OCI-LY1 (cell line): ENCODE data around the gene AFF1.

Experiments used
- H2AFZ ChIP-seq: fragments of 200-600 bp; sonication (generic), shearing (Covaris generic); 2 replicates; pipeline ENCODE4 v1.6.0; 2014; ENCODE audit warnings: antibody characterized with exemption, mild to moderate bottlenecking, low read length
- H3F3A ChIP-seq: fragments of 200-600 bp; sonication (generic), shearing (Covaris generic); 2 replicates; pipeline ENCODE4 v1.6.0; 2014; ENCODE audit warnings: mild to moderate bottlenecking, antibody characterized with exemption, low read length, moderate library complexity; ENCODE audit not compliant: insufficient read depth
- H3K27ac ChIP-seq: fragments of 200-600 bp; sonication (generic); 2 replicates; pipeline ENCODE4 v1.5.1; 2014; ENCODE audit warnings: low read length, mixed run types, mild to moderate bottlenecking, low read depth; ENCODE audit not compliant: poor library complexity, severe bottlenecking
- H3K27me3 ChIP-seq: fragments of 200-600 bp; sonication (generic); 2 replicates; pipeline ENCODE4 v1.6.0; 2014; ENCODE audit warnings: antibody characterized with exemption, mild to moderate bottlenecking, low read length, moderate library complexity; ENCODE audit not compliant: insufficient read depth
- H3K36me3 ChIP-seq: fragments of 200-600 bp; sonication (generic); 2 replicates; pipeline ENCODE4 v1.6.1; 2014; ENCODE audit warnings: mild to moderate bottlenecking, antibody characterized with exemption, low read length, moderate library complexity, mixed read lengths; ENCODE audit not compliant: insufficient read depth
- H3K4me1 ChIP-seq: fragments of 200-600 bp; sonication (generic); 2 replicates; pipeline ENCODE4 v1.5.1; 2014; ENCODE audit warnings: mild to moderate bottlenecking, low read length, moderate library complexity; ENCODE audit not compliant: insufficient read depth, severe bottlenecking
- H3K4me2 ChIP-seq: fragments of 200-600 bp; sonication (generic), shearing (Covaris generic); 2 replicates; pipeline ENCODE4 v1.6.1; 2014; ENCODE audit warnings: low read length
- H3K4me3 ChIP-seq: fragments of 200-600 bp; sonication (generic); 2 replicates; pipeline ENCODE4 v1.5.1; 2014; ENCODE audit warnings: low read length, low read depth, mild to moderate bottlenecking, mixed read lengths; ENCODE audit not compliant: poor library complexity, severe bottlenecking
- H3K79me2 ChIP-seq: fragments of 200-600 bp; shearing (Covaris generic); 2 replicates; pipeline ENCODE4 v1.6.1; 2016; ENCODE audit warnings: mixed run types, low read length, mixed read lengths; ENCODE audit not compliant: insufficient read depth
- H3K9ac ChIP-seq: fragments of 200-600 bp; sonication (generic), shearing (Covaris generic); 2 replicates; pipeline ENCODE4 v1.6.1; 2014; ENCODE audit warnings: mild to moderate bottlenecking, low read length, mixed read lengths
- H3K9me2 ChIP-seq: fragments of 200-600 bp; sonication (generic), shearing (Covaris generic); 2 replicates; pipeline ENCODE4 v1.6.1; 2014; ENCODE audit warnings: low read depth, mild to moderate bottlenecking, low read length, mixed read lengths
- H3K9me3 ChIP-seq: fragments of 200-600 bp; shearing (Covaris generic); 2 replicates; pipeline ENCODE4 v1.6.1; 2014; ENCODE audit warnings: low read length, mixed read lengths
- H4K20me1 ChIP-seq: fragments of 200-600 bp; sonication (generic), shearing (Covaris generic); 2 replicates; pipeline ENCODE4 v1.6.0; 2016; ENCODE audit warnings: mild to moderate bottlenecking, low read length; ENCODE audit not compliant: insufficient read depth
- CTCF ChIP-seq: fragments of 200-600 bp; sonication (generic), shearing (Covaris generic); IDR thresholded peaks from 2 replicates; pipeline ENCODE4 v1.5.1; 2017; ENCODE audit warnings: mild to moderate bottlenecking, antibody characterized with exemption, low read length, moderate library complexity, mixed read lengths
- EZH2 ChIP-seq: fragments of 200-600 bp; sonication (generic), shearing (Covaris generic); IDR thresholded peaks from 2 replicates; pipeline ENCODE4 v1.8.0; 2017; ENCODE audit warnings: borderline replicate concordance, mixed run types, mild to moderate bottlenecking, antibody characterized with exemption, low read length, moderate library complexity, mixed read lengths

Gene AFF1

GRCh38 chr4:87076690-87077358, 142.0 kb downstream of the AFF1 start:
- H3K27ac ChIP-seq, result no peak overlapping the region
- H3K4me2 ChIP-seq, result no peak overlapping the region
- no peaks in the 10 kb centered on the region for H4K20me1 ChIP-seq
- H3K9ac ChIP-seq, result no peak overlapping the region
- H2AFZ ChIP-seq, result no peak overlapping the region
- H3F3A ChIP-seq, result no peaks in the 10 kb centered on the region
- no peak overlapping the region for H3K4me3 ChIP-seq
- no peaks in the 10 kb centered on the region for H3K9me2 ChIP-seq
- H3K9me3 ChIP-seq, result no peaks in the 10 kb centered on the region
- no peaks in the 10 kb centered on the region for H3K27me3 ChIP-seq
- TF ChIP-seq EZH2, result no peak
- TF ChIP-seq CTCF, result no peak
- no peaks in the 10 kb centered on the region for H3K79me2 ChIP-seq
- no peaks in the 10 kb centered on the region for H3K36me3 ChIP-seq
- H3K4me1 ChIP-seq, result peaks cover 22% of the 10 kb centered on the region

GRCh38 chr4:87077914-87078585, 143.2 kb downstream of the AFF1 start:
- no peak overlapping the region for H2AFZ ChIP-seq
- H4K20me1 ChIP-seq, result no peaks in the 10 kb centered on the region
- H3K4me3 ChIP-seq, result no peak overlapping the region
- peaks cover 16% of the 10 kb centered on the region for H3K4me1 ChIP-seq
- no peak overlapping the region for H3K4me2 ChIP-seq
- TF ChIP-seq EZH2 (no peak), CTCF (no peak)
- no peaks in the 10 kb centered on the region for H3K9me3 ChIP-seq
- H3K9ac ChIP-seq, result no peak overlapping the region
- H3K27me3 ChIP-seq, result no peaks in the 10 kb centered on the region
- no peaks in the 10 kb centered on the region for H3K36me3 ChIP-seq
- no peaks in the 10 kb centered on the region for H3K79me2 ChIP-seq
- no peaks in the 10 kb centered on the region for H3K9me2 ChIP-seq
- H3F3A ChIP-seq, result no peaks in the 10 kb centered on the region
- no peak overlapping the region for H3K27ac ChIP-seq

GRCh38 chr4:87078987-87079486, 144.2 kb downstream of the AFF1 start:
- Histone ChIP-seq H3K9ac (no peak overlapping the region), H3K4me3 (no peak overlapping the region), H3K9me3 (no peaks in the 10 kb centered on the region), H4K20me1 (no peaks in the 10 kb centered on the region), H3K9me2 (no peaks in the 10 kb centered on the region), H3K27ac (no peak overlapping the region), H3K79me2 (no peaks in the 10 kb centered on the region), H3K27me3 (no peaks in the 10 kb centered on the region), H2AFZ (no peak overlapping the region), H3K36me3 (no peaks in the 10 kb centered on the region), H3K4me2 (no peak overlapping the region), H3F3A (no peaks in the 10 kb centered on the region), H3K4me1 (peaks cover 6% of the 10 kb centered on the region)
- TF ChIP-seq EZH2 (no peak), CTCF (no peak)
